Neural crest cell (in vitro differentiated cells): ENCODE results near the gene DNAH14. TPM values are rescaled to one million over a fixed set of nuclear protein-coding genes. Genes with fewer than 3 reads are reported as not detected.
"Not testable (repeated sequence)": the region's sequence is repeated elsewhere in the genome, so short reads cannot be mapped to it uniquely, and the experiment has no call there.

Experiments used
- DNase-seq: peaks from one replicate; pipeline ENCODE4 v3.0.0; 2021; ENCODE audit warnings: low read depth, mixed read lengths, low spot score
- H3K27ac Mint-ChIP-seq: one replicate; pipeline ENCODE4 v1.8.0; 2021; ENCODE audit warnings: mild to moderate bottlenecking, mixed read lengths; ENCODE audit not compliant: unreplicated experiment
- H3K27me3 Mint-ChIP-seq: 2 replicates; pipeline ENCODE4 v1.8.0; 2021; ENCODE audit warnings: low read depth, mild to moderate bottlenecking, mixed read lengths
- H3K36me3 Mint-ChIP-seq: 2 replicates; pipeline ENCODE4 v1.8.0; 2021; ENCODE audit warnings: low read depth, mild to moderate bottlenecking, mixed read lengths
- H3K4me1 Mint-ChIP-seq: 2 replicates; pipeline ENCODE4 v1.8.0; 2021; ENCODE audit warnings: mixed read lengths
- H3K4me3 Mint-ChIP-seq: one replicate; pipeline ENCODE4 v1.8.0; 2021; ENCODE audit warnings: mild to moderate bottlenecking, mixed read lengths
- H3K9me3 Mint-ChIP-seq: 2 replicates; pipeline ENCODE4 v1.8.0; 2021; ENCODE audit warnings: mixed read lengths
- total RNA-seq: library from RNA; stranded (reverse); gene quantifications from 2 replicates; pipeline ENCODE4 v1.2.1, GENCODE V29; 2021
- TF ChIP-seq, protein P1 (sequence below): fragments of 200-600 bp; sonication (generic); conservative IDR thresholded peaks from 2 replicates; pipeline ENCODE4 v1.5.0; 2021; ENCODE audit warnings: antibody characterized with exemption, mild to moderate bottlenecking

DNAH14 gene
- total RNA-seq, 1 donor from 2014 or later: 31.0 TPM

DNA sequence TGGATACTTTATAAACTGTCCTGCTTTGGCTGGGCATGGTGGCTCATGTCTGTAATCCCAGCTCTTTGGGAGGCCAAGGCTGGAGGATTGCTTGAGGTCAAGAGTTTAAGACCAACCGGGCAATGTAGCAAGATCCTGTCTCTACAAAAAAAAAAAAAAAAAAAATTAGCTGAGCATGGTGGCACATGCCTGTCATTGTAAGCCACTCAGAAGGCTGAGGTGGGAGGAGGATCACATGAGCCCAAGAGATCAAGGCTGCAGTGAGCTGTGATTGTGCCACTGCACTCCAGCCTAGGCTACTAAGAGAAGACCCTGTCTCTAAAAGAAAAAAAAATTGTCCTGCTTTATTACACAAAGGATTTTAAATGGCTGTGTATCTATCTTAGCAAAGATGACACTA, 403.2 kb downstream of the DNAH14 start:
- Mint-ChIP-seq H3K36me3 (no peaks in the 10 kb centered on the region), H3K9me3 (no peaks in the 10 kb centered on the region), H3K27ac (no peak overlapping the region), H3K4me3 (no peak overlapping the region), H3K4me1 (no peaks in the 10 kb centered on the region), H3K27me3 (no peaks in the 10 kb centered on the region)
- DNase-seq: no peak
- TF ChIP-seq, protein P1, sequence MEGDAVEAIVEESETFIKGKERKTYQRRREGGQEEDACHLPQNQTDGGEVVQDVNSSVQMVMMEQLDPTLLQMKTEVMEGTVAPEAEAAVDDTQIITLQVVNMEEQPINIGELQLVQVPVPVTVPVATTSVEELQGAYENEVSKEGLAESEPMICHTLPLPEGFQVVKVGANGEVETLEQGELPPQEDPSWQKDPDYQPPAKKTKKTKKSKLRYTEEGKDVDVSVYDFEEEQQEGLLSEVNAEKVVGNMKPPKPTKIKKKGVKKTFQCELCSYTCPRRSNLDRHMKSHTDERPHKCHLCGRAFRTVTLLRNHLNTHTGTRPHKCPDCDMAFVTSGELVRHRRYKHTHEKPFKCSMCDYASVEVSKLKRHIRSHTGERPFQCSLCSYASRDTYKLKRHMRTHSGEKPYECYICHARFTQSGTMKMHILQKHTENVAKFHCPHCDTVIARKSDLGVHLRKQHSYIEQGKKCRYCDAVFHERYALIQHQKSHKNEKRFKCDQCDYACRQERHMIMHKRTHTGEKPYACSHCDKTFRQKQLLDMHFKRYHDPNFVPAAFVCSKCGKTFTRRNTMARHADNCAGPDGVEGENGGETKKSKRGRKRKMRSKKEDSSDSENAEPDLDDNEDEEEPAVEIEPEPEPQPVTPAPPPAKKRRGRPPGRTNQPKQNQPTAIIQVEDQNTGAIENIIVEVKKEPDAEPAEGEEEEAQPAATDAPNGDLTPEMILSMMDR: no peak

DNA sequence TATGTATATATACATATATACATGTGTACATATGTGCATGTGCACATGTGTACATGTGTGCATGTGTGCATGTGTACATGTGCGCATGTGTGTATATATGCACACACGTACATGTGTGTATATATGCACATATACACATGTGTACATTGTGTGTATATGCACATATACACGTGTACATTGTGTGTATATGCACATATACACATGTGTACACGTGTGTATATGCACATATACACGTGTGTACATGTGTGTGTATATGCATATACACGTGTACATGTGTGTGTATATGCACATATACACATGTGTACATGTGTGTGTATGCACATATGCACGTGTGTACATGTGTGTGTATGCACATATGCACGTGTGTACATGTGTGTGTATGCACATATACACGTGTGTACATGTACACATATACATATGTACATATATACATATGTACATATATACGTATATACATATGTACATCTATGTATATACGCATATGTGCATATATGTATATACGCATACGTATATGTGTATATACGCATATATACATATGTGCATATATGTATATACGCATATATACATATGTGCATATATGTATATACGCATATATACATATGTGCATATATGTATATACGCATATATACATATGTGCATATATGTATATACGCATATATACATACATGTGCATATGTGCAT, 405.8 kb downstream of the DNAH14 start:
- H3K27ac Mint-ChIP-seq, H3K27me3 Mint-ChIP-seq, H3K36me3 Mint-ChIP-seq, H3K4me1 Mint-ChIP-seq, H3K4me3 Mint-ChIP-seq, DNase-seq, H3K9me3 Mint-ChIP-seq: not testable (repeated sequence)

DNA sequence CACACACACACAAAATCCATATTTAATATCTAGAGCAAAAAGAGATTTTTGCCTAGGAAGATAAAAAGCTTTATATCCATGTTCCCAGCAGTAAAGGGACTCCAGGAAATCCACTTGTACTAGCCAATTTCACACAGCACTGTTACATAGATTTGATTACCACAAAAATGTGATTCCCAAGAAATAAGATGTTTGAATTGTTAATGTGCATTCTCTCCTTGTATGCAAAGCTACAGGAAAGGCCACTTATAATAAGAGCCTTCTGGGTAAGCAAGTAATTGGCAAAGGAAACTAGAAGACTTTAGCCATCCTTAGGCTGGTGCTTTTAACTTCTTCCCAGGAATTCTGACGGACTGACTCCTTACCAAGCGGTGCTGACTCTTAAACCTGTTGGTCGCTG, 409.1 kb downstream of the DNAH14 start:
- Mint-ChIP-seq H3K4me1 (no peaks in the 10 kb centered on the region), H3K27me3 (no peaks in the 10 kb centered on the region), H3K27ac (no peak overlapping the region), H3K9me3 (no peaks in the 10 kb centered on the region), H3K4me3 (no peak overlapping the region), H3K36me3 (no peaks in the 10 kb centered on the region)
- TF ChIP-seq, protein P1: no peak
- DNase-seq: no peak

DNA sequence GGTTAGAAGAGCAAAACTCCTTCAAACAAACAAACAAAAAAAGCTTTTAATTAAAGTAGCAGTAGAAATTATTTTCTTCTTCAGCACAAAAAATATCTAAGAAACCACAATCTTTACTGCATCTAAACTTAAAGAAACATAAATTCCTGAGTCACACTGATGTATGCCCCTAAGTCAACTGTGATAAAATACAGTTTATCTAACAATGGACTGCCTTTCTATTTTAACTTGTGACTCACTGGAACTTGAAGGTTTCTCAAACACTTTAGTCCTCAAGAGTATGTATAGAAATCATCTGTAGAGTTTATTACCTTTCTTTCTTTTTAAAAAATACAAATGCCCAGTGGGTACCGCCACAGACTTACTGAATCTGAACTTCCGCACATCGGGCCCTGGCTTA, 412.2 kb downstream of the DNAH14 start:
- H3K9me3 Mint-ChIP-seq: no peaks in the 10 kb centered on the region
- no peaks in the 10 kb centered on the region for H3K36me3 Mint-ChIP-seq
- H3K27me3 Mint-ChIP-seq: no peaks in the 10 kb centered on the region
- no peak overlapping the region for H3K27ac Mint-ChIP-seq
- TF ChIP-seq, protein P1: no peak
- H3K4me3 Mint-ChIP-seq: no peak overlapping the region
- no peak for DNase-seq
- peaks cover 4% of the 10 kb centered on the region for H3K4me1 Mint-ChIP-seq

DNA sequence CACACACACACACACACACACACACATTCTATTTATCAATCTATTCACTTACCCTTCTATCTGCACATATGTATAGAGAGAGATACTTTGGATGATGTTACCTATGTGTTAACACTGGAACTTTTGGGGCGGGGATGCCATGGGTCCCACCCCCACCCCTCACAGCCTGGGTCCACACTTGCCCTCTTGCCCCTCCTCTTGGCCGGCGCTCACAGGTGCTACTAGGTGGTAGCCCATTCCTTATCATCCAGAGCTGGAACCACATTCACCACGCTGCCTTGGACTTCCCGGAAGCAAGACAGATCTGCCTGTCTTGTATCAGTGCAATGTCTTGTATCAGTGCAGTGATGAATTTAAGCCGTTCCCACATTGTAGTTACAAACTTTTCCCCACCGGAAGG, 413.2 kb downstream of the DNAH14 start:
- peaks cover 4% of the 10 kb centered on the region for H3K9me3 Mint-ChIP-seq
- peaks cover 3% of the 10 kb centered on the region for H3K36me3 Mint-ChIP-seq
- peaks cover 14% of the 10 kb centered on the region for H3K4me1 Mint-ChIP-seq
- no peaks in the 10 kb centered on the region for H3K27me3 Mint-ChIP-seq
- no peak overlapping the region for H3K4me3 Mint-ChIP-seq
- no peak overlapping the region for H3K27ac Mint-ChIP-seq
- DNase-seq: no peak
- TF ChIP-seq, protein P1: no peak

DNA sequence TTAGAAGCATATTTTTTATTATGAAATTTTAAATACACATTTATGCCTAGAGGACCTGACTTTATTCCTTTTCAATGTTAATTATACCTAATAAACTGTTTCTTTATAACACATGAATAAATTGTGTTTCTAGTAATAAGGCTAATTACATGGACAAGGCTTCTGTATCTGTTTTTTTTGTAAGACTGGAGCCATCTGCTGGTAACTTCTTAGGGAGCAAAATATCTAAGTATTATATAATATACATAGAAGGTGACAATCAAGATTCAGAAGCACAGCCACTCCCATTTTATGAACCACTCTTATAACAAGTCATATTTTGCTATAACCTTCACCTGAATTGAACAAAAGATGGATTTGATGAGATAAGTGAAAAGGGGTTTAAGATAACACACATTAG, 414.1 kb downstream of the DNAH14 start:
- TF ChIP-seq, protein P1: no peak
- no peak for DNase-seq
- Mint-ChIP-seq H3K36me3 (peaks cover 3% of the 10 kb centered on the region), H3K9me3 (peaks cover 4% of the 10 kb centered on the region), H3K4me1 (peaks cover 23% of the 10 kb centered on the region), H3K27me3 (no peaks in the 10 kb centered on the region), H3K4me3 (no peak overlapping the region), H3K27ac (no peak overlapping the region)
